K562 (cell line): ENCODE data around the gene MEGF11.

Experiments used
- CTCF ChIP-seq, 3 experiments: IDR thresholded peaks in 2 of 3; conservative IDR thresholded peaks in 1 of 3; 2 replicates each; pipeline ENCODE4 v1.5.1; 2011 to 2012; ENCODE audit warnings: low read length in 3 of 3, mild to moderate bottlenecking in 3 of 3, control low read depth in 2 of 3, improper control_type of control experiment in 1 of 3, inconsistent platforms in 1 of 3, low read depth in 1 of 3, mixed read lengths in 1 of 3, moderate library complexity in 1 of 3; ENCODE audit not compliant: insufficient read depth in 2 of 3
- FOXK2 ChIP-seq, 2 experiments: fragments of 450-650 bp; IDR thresholded peaks in 1 of 2; conservative IDR thresholded peaks in 1 of 2; 2 replicates each; pipeline ENCODE4 v1.6.1; 2016; ENCODE audit warnings: low read depth in 2 of 2, mild to moderate bottlenecking in 1 of 2
- MEF2D ChIP-seq: conservative IDR thresholded peaks from 2 replicates; pipeline ENCODE4 v1.6.1; 2016; ENCODE audit warnings: low read depth, missing genetic modification characterization, missing compliant biosample characterization
- NFE2L1 ChIP-seq: fragments of 450-650 bp; IDR thresholded peaks from 2 replicates; pipeline ENCODE4 v1.6.1; 2016; ENCODE audit warnings: missing genetic modification characterization, low read depth, mild to moderate bottlenecking, missing compliant biosample characterization, moderate library complexity, borderline replicate concordance
- POLR2A ChIP-seq: fragments of 450-650 bp; conservative IDR thresholded peaks from 2 replicates; pipeline ENCODE4 v1.6.1; 2016
- RFX5 ChIP-seq: IDR thresholded peaks from 2 replicates; pipeline ENCODE4 v1.6.1; 2011; ENCODE audit warnings: low read depth, mild to moderate bottlenecking, improper control_type of control experiment, low read length
- TCF7 ChIP-seq: sonication (generic); IDR thresholded peaks from 2 replicates; pipeline ENCODE4 v1.6.1; 2016; ENCODE audit warnings: antibody characterized with exemption, borderline replicate concordance
- ZNF263 ChIP-seq: sonication (generic); formaldehyde crosslinking; IDR thresholded peaks from 2 replicates; pipeline ENCODE4 v1.8.0; 2022; ENCODE audit warnings: mild to moderate bottlenecking, missing genetic modification reagents, borderline replicate concordance

GRCh38 chr15:66293419-66294156 is 40.0 kb upstream of the MEGF11 start, which contains the start of gene DIS3L:
- TF ChIP-seq TCF7 (no peak), RFX5 (no peak), POLR2A (peak; percentile 23), CTCF (IDR thresholded peaks at IDR 0.05 in 2 of 3, conservative IDR thresholded peaks at IDR 0.05 in 1 of 3; ENCODE audit: insufficient read depth in 2 of 3, low read depth in 1 of 3, low read length in 3 of 3) (no peak), FOXK2 (conservative IDR thresholded peaks at IDR 0.05 in 1 of 2, IDR thresholded peaks at IDR 0.05 in 1 of 2; ENCODE audit: low read depth in 2 of 2) (no peak), NFE2L1 (tag) (no peak), MEF2D (tag) (no peak), ZNF263 (CRISPR knock-in tag) (no peak; the same call in 1 of the 2 replicates)
